Effector memory CD4-positive, alpha-beta T cell (primary cell): ENCODE data around the gene LRMDA.
"Not testable (repeated sequence)": the region's sequence is repeated elsewhere in the genome, so short reads cannot be mapped to it uniquely, and the experiment has no call there.

ENCODE experiments used
- DNase-seq, 3 donors: peaks; one replicate each; pipeline ENCODE4 v3.0.0-alpha.2; 2020
- H3K27ac ChIP-seq: 2 replicates; pipeline ENCODE4 v1.7.0; 2013; ENCODE audit warnings: mild to moderate bottlenecking, low read length, moderate library complexity; ENCODE audit not compliant: insufficient read depth, poor library complexity, severe bottlenecking
- H3K27me3 ChIP-seq: replicated peaks from 2 replicates; pipeline ENCODE4 v1.7.0; 2013; ENCODE audit warnings: mild to moderate bottlenecking, low read length; ENCODE audit not compliant: insufficient read depth, control insufficient read depth, poor library complexity, severe bottlenecking
- H3K36me3 ChIP-seq: 2 replicates; pipeline ENCODE4 v1.7.0; 2013; ENCODE audit warnings: mild to moderate bottlenecking, low read length, moderate library complexity; ENCODE audit not compliant: control insufficient read depth, insufficient read depth
- H3K4me1 ChIP-seq: 2 replicates; pipeline ENCODE4 v1.7.0; 2013; ENCODE audit warnings: low read length, mild to moderate bottlenecking; ENCODE audit not compliant: control insufficient read depth, insufficient read depth, poor library complexity, severe bottlenecking
- H3K4me3 ChIP-seq: 2 replicates; pipeline ENCODE4 v1.7.0; 2013; ENCODE audit warnings: low read length, low read depth, mild to moderate bottlenecking; ENCODE audit not compliant: insufficient read depth, poor library complexity, severe bottlenecking
- H3K9me3 ChIP-seq: 2 replicates; pipeline ENCODE4 v1.7.0; 2013; ENCODE audit warnings: mild to moderate bottlenecking, low read length, moderate library complexity; ENCODE audit not compliant: control insufficient read depth

The LRMDA gene

DNA sequence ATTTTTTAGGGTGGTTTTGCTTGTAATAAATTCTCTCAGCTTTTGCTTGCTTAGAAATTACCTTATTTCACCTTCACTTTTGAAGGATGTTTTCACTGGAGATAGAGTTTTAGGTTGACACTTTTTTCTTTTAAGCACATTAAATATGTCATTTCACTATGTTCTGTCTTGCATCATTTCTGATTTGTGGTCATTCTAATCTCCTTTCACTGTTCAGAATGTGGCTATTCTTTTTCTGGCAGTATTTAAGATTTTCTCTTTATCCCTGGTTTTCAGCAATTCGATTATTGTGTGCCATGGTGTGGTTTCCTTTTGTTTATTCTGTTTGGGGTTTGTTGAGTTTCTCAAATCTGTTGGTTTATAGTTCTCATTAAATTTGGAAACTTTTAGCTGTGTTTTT is 1140.6 kb downstream of the LRMDA start:
- Histone ChIP-seq H3K27me3 (no peaks in the 10 kb centered on the region), H3K4me1 (no peaks in the 10 kb centered on the region), H3K27ac (no peak overlapping the region), H3K36me3 (no peaks in the 10 kb centered on the region), H3K9me3 (no peaks in the 10 kb centered on the region), H3K4me3 (no peak overlapping the region)
- DNase-seq, result no peak

DNA sequence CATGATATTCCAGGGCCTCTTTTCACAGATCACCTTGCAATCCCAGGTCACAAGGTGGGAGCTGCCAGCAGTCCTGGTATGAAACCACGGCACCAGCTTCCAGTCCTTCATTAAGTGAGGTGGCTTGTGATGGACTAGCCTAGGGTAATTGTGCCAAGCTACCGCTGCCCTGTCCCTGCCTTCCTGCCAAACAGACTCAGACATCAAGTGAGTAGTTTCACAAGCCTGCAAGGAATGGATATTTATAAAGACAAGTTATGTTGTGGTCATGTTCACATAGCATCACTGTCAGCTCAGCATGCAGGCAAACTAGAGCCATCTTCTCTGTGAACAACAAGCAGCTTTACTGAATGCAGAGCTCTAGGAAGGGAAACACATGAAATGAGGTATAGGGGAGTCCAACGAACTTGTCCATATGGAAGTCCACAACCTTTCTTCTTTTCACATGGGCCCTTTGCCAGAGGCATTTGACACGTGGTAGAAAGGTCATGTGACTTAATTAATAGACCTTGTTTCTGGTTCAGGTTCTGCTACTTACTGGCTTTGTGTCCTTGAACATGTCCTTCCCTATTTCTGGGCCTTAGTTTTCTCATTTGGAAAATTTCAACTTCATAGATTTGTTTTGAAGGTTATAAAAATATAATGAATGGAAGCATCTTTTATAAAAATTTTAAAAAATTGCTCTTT is 1145.0 kb downstream of the LRMDA start:
- H3K36me3 ChIP-seq, result no peaks in the 10 kb centered on the region
- no peak for DNase-seq
- no peak overlapping the region for H3K27ac ChIP-seq
- no peaks in the 10 kb centered on the region for H3K4me1 ChIP-seq
- H3K27me3 ChIP-seq, result no peaks in the 10 kb centered on the region
- H3K4me3 ChIP-seq, result no peak overlapping the region
- H3K9me3 ChIP-seq, result no peaks in the 10 kb centered on the region

DNA sequence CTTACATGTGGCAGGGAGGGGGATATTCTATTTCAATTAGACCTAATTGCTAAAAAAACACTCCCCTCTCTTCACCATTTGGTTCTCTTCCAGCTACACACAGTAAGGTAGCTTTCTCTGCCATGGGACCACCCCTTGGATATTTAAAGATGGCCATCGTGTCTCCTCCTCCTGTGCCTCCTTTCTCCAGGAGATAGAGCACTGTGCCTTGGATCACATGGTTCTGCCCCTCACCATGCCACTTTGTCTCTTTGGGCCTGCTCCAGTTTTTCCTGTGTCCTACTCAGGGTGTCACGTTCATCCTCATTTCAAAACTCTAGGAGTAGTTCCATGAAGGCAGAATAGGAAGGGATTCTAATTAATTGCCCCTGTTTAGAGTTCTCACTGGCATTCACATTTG is 1146.0 kb downstream of the LRMDA start:
- Histone ChIP-seq H3K36me3 (no peaks in the 10 kb centered on the region), H3K27ac (no peak overlapping the region), H3K27me3 (no peaks in the 10 kb centered on the region), H3K9me3 (no peaks in the 10 kb centered on the region), H3K4me3 (no peak overlapping the region), H3K4me1 (no peaks in the 10 kb centered on the region)
- DNase-seq, result no peak

DNA sequence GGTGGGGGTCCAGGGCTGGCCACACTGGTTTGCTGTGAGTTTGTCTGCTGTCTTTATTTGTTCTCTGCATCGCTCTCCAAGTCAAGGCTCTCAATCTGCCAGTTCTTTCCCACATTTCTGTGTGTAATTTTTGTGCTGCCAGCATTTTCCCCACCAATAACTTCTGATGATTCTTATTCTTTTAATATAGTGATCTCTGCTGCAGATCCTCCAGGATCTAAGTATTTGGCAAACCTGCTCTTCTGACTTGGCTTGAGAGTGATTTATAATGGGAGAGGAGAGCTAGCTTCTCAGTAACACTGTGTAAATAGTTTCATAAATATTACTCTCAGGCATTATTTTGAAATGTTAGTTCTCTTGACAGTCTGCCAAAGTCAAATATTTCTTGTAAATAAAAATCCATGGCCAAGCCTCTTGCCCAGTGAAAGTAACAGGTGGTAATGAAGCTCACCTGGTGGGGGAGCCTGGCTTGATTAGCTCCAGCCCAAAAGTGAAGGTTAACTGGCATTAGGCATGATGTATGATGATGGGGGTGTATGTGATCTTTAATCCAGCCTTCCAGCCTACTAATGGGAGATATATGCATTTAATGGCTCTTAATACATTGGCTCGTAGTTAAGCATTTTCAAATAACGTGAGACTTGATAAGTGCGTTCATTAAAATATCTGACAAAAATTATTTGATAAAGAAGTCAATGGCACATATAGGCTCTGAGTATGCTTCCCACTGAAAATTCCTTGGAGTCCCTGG is 1150.3 kb downstream of the LRMDA start:
- no peak for DNase-seq
- Histone ChIP-seq H3K36me3 (no peaks in the 10 kb centered on the region), H3K4me1 (no peaks in the 10 kb centered on the region), H3K27me3 (no peaks in the 10 kb centered on the region), H3K4me3 (no peak overlapping the region), H3K27ac (no peak overlapping the region), H3K9me3 (no peaks in the 10 kb centered on the region)

DNA sequence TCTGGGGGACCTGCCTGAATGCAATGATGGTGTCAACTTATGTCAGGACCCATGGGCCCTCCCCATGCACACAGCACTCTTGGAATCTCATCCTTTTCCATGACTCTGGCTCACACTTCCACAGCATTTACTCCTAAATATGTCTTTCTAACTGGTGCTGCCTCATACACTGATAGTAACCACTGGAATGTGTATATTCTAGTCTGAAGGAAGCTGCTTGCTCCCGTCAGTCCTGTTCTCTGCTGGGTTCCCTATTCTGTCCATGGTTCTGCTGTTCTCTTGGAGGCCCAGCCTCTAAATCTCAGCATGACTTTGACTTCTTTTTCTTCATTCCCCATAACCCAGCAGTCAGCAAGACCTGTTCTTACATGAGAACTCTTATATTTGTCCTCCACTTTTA is 1151.1 kb downstream of the LRMDA start:
- Histone ChIP-seq H3K27me3 (no peaks in the 10 kb centered on the region), H3K27ac (no peak overlapping the region), H3K36me3 (no peaks in the 10 kb centered on the region), H3K4me3 (no peak overlapping the region), H3K9me3 (no peaks in the 10 kb centered on the region), H3K4me1 (no peaks in the 10 kb centered on the region)
- no peak for DNase-seq

DNA sequence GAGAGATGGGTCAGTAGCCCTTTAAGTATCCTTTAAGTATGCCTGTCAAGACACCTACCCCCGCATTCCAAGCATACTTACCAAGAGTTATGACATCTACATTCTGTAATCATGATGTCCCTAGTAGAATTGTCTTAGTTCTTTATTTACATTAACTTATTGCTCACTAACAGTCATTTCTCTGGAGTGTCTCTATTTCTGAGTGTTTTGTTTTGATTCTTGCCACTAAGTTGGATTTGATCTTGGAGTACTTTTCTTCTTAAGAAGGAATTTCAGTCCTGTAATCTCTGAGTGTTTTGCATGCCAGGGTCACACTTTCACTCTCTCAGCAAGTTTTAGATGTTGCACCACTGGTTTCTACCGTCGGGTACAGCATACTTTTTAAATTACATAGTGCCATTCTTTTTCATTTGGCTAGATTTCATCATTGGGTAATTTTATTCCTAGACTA is 1152.3 kb downstream of the LRMDA start:
- H3K4me1 ChIP-seq, result no peaks in the 10 kb centered on the region
- no peaks in the 10 kb centered on the region for H3K36me3 ChIP-seq
- no peak overlapping the region for H3K4me3 ChIP-seq
- no peak overlapping the region for H3K27ac ChIP-seq
- DNase-seq, result no peak
- no peaks in the 10 kb centered on the region for H3K9me3 ChIP-seq
- H3K27me3 ChIP-seq, result no peaks in the 10 kb centered on the region

DNA sequence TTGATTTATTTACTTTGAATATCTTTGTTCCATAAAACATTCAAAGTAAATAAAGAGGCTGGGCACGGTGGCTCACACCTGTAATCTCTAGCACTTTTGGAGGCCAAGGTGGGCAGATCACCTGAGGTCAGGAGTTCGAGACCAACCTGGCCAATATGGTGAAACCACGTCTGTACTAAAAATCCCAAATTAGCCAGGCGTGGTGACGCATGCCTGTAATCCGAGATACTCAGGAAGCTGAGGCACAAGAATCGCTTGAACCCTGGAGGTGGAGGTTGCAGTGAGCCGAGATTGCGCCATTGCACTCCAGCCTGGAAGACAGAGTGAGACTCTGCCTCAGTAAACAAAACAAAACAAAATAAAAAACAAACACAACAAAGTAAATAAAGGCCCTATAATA is 1153.0 kb downstream of the LRMDA start:
- H3K9me3 ChIP-seq, H3K36me3 ChIP-seq, DNase-seq, H3K27ac ChIP-seq, H3K4me3 ChIP-seq, H3K27me3 ChIP-seq, H3K4me1 ChIP-seq: not testable (repeated sequence)
